ENCODE results near the gene ABTB2.

Gene ABTB2

GRCh38 chr11:34140149-34140548 is 217.7 kb downstream of the ABTB2 start:
- DNase-seq: no peak

DNA sequence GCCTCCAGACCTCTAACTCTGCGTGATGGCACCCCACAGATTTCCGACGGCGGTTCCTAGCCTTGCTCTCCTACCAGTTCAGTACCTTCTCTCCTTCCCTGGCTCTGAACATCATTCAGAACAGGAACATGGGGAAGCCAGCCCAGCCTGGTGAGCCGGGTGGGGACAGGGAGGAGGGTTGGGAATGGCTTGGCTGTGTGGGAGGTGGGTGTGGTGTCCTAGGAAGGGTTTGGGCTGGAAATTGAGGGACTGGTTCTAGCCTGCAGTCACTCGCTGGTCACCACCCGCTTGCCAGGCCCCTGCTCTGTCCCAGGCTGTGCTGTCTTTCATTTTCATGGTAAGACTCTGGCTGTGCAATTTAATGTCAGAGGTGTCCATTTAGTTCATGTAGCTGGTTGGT is 218.5 kb downstream of the ABTB2 start:
- no peak for DNase-seq

GRCh38 chr11:34136420-34136819 is 221.4 kb downstream of the ABTB2 start:
- no peak for DNase-seq

- no peak for DNase-seq
Measured at GRCh38 chr11:34135439-34135838, 222.4 kb downstream of the ABTB2 start.

- DNase-seq: no peak
Measured at GRCh38 chr11:34134765-34135164, 223.0 kb downstream of the ABTB2 start.

DNA sequence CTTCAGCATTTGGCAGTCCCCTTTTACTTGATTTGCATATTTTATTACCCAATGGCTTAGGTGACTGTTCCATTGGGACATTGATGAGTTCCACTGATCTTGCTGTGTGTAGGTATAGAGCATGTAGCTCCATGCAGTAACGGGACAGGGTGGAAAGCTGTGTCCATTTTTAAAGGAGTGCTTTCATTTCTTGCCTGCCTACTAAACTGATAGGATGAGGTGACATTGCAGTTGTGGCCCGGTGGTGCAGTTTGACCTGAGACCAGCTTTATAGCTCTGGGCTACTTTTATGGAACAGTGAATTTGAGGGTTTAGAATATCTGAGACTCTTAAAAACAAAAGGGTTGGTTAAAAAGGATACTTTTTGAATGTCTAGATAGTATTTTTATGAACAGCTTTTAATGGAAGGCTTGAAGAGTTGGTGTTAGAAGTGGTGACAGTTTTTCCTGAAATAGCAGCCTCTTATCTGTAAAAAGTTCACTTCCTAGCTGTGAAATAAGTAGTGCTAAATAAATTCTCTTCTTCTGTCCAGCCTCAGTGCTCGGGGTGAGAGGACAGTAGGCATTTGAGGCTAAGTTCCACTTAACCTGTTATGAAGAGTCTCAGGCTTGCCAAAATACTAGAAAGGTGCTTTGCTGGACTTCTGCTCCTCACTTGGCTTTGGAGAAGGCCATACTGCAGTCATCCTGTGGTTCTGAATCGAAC is 225.4 kb downstream of the ABTB2 start:
- no peak for DNase-seq

GRCh38 chr11:34128824-34129223 is 229.0 kb downstream of the ABTB2 start:
- no peak for DNase-seq

DNA sequence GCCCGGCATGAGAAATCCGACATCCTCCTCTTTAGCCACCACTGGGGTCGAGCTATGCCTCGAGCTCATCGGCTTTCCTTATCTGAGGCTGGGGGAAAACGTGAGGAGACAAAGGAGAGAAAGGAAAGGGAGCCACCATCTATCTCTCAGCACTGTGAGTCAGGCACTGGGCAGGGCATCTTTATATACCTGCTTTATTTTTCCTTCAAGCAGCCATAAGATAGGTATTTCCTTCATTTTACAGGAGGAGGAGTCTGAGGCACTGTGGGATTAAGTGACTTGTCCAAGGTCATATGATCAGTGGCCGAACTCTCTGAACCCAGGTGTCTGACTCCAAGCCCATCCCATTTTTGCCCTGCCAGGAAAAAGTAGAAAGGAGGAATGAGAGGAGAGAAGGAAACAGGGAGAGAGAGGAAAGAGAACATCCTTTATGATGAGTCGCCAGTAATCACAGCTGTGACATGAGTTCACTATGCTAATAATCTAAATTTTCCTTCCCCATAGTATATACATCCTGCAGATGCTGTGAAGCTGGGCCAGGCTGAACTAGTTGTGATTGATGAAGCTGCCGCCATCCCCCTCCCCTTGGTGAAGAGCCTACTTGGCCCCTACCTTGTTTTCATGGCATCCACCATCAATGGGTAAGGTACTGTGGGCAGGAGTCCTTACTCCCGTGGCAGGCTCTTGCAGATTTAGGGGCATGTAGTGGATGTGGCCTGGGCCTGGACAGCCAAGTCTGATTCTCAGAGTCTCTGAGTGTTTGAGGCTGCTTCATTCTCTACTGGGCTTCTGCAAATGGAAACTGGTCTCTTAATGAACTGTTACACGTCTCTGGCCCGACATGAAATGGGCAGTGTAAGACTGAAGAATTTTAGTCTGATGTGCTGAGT is 230.6 kb downstream of the ABTB2 start:
- DNase-seq: no peak

GRCh38 chr11:34124885-34125668 is 232.7 kb downstream of the ABTB2 start:
- no peak for DNase-seq

DNA sequence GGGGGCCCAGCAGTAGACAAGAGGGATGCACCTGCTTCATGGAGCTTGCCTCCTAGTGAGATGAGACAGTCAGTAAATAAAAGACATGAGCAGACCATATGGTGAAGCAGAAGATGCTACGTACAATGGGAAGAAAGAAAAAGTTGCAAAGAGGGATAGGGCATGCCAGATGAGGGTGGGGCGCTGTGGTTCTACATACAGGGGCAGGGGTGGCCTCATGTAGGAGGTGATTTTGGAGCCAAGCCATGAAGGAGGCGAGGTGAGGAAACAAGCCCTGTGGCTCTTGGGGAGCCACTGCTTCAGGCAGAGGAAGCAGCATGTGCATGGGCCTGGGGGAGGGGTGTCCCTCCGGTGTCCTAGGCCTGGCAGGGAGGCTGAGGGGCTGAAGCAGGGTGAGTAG is 237.2 kb downstream of the ABTB2 start:
- no peak for DNase-seq

GRCh38 chr11:34114471-34114870 is 243.3 kb downstream of the ABTB2 start:
- no peak for DNase-seq

DNA sequence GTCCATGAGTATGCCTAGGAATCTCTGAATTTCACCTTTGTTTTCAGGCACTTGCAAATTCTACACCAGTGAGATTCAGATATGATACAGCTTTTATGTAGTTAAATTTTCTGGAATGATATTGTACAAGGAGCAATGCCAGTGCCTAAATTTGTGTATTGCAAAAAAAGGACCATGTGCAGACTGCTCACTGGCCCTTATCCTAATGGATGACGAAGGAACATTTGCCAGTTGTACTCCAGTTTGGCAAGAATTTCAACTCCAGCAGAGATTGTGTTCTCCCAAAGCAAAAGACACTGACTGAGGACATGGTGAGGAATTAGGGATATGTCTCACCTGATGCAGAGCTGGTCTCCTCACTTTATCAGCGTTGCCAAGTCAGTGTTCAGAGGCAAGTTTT is 243.8 kb downstream of the ABTB2 start:
- DNase-seq: no peak

DNA sequence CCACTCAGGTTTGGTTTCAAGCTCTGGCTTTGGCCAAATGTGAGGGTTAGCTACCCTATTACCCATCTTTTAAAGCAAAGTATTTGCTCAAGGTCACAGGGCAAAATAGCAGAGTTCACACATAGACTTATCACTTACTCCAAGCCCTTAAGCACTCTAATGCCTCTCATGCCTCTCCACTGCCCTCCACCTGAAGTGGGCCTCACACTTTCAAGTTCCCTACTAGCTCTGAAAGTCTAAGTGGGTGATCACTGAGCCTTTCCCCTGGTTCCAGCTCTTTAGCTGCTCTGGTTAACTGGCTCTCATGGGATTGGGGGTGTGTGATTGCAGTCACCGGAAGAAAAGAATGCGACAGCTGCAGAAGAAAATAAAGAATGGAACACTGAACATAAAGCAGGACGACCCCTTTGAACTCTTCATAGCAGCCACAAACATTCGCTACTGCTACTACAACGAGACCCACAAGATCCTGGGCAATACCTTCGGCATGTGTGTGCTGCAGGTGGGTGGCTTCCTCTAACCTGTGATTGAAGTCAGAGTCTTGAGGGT is 246.0 kb downstream of the ABTB2 start:
- no peak for DNase-seq

GRCh38 chr11:34105957-34106504 is 251.8 kb downstream of the ABTB2 start:
- DNase-seq: no peak

DNA sequence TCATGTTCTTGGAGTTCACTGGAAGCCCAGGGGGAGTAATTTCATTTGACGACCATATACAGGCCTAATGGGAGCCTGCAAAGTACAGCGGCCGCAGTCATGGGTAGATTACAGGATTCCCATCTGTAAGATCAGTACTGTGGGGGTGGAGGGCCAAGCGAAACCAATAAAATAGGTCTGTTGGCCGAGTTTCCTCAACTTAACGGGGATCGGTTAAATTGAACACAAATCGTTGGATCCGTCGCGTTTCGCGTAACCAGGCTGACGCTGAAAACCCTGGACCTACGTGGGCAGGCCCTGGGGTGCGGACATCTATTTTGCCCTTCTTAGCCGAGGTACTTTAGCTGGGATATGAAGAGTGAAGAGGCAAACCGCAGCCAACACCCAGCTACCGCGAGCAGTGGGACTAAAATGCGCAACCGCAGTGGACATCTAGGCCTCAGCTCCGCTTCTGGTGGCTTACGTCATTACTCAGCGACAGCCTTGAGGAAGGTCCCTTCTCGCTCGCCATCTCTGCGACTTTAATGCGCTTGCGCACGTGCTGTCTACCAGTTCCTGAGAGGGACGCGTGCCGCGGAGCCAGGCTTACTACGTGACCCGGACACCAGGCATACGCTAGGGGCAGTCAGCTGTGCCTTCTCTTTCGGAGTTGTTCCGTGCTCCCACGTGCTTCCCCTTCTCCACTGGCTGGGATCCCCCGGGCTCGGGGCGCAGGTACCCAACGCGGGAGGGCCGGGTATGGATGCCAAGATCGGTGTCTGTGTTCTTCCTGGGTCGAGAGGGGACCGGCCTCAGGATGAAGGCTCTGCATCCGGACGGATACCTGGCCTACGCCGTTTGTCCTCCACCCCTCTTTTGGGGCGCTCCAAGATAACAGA is 252.5 kb downstream of the ABTB2 start, which contains the start of gene NAT10:
TSS of gene NAT10 (plus strand) at position 551 of the 878 bp plus-strand sequence. CDS start 2,597 bp downstream, outside the sequence.
- peak; percentile 97 for DNase-seq

- no peak for DNase-seq
Measured at GRCh38 chr11:34104680-34105078, 253.1 kb downstream of the ABTB2 start.
